ENCODE measurements around the gene USP25. TPM values are rescaled to one million over a fixed set of nuclear protein-coding genes. Genes with fewer than 3 reads are reported as not detected.

USP25 gene
- total and polyA plus RNA-seq, 8 donors: 37.2 to 51.9 (median 44.9) TPM

DNA sequence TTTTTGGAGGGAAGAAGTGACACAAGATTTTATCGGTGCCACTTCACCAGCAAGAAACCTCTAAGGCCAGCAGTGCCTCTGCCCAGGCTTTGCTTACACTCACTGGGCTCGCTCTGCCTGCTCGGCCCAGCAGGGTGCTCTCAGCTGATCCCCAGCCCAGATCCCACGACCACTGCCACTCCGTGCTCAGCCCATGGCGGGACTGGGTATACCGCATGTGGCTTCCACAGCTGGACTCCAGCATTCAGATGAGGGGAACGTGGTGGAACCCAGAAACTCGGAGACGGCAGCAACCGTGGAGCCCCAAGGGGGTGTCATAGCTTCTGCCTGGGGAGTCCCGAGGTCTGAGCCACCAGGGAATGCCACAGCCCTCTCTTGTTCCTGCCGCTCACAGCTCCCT is 12.9 kb downstream of the USP25 start:
- Histone ChIP-seq H3K27me3 (no peaks in the 10 kb centered on the region), H3K27ac (peak overlapping the region in 1 of 2 donors; percentile 39), H3K4me1 (peaks cover 0 to 56% of the 10 kb centered on the region in 2 donors), H3K4me3 (no peak overlapping the region), H3K36me3 (peaks cover 0 to 4% of the 10 kb centered on the region in 2 donors), H3K9me3 (no peaks in the 10 kb centered on the region)
- peak in 1 of 4 donors; percentile 63 for DNase-seq
- TF ChIP-seq, protein P1, sequence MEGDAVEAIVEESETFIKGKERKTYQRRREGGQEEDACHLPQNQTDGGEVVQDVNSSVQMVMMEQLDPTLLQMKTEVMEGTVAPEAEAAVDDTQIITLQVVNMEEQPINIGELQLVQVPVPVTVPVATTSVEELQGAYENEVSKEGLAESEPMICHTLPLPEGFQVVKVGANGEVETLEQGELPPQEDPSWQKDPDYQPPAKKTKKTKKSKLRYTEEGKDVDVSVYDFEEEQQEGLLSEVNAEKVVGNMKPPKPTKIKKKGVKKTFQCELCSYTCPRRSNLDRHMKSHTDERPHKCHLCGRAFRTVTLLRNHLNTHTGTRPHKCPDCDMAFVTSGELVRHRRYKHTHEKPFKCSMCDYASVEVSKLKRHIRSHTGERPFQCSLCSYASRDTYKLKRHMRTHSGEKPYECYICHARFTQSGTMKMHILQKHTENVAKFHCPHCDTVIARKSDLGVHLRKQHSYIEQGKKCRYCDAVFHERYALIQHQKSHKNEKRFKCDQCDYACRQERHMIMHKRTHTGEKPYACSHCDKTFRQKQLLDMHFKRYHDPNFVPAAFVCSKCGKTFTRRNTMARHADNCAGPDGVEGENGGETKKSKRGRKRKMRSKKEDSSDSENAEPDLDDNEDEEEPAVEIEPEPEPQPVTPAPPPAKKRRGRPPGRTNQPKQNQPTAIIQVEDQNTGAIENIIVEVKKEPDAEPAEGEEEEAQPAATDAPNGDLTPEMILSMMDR (IDR thresholded peaks at IDR 0.05): no peak
- no peak for ATAC-seq
- intact Hi-C loops (cut with DNase I): no loop called here

GRCh38 chr21:15743593-15743992 is 13.8 kb downstream of the USP25 start:
- TF ChIP-seq, protein P1 (IDR thresholded peaks at IDR 0.05): no peak
- ATAC-seq: no peak
- intact Hi-C loops (cut with DNase I): no loop called here

GRCh38 chr21:15744926-15745325 is 15.1 kb downstream of the USP25 start:
- H3K27me3 ChIP-seq: no peaks in the 10 kb centered on the region
- H3K36me3 ChIP-seq: peaks cover 0 to 4% of the 10 kb centered on the region in 2 donors
- H3K4me1 ChIP-seq: peaks cover 7 to 48% of the 10 kb centered on the region in 2 donors
- TF ChIP-seq, protein P1 (IDR thresholded peaks at IDR 0.05): no peak
- H3K9me3 ChIP-seq: no peaks in the 10 kb centered on the region
- DNase-seq (no peak), ATAC-seq (no peak)
- H3K4me3 ChIP-seq: no peak overlapping the region
- H3K27ac ChIP-seq: no peak overlapping the region
- intact Hi-C loops (cut with DNase I): no loop called here

More at GRCh38 chr21:15743593-15743992, 13.8 kb downstream of the USP25 start:
- Histone ChIP-seq H3K4me3 (no peak overlapping the region), H3K27ac (no peak overlapping the region), H3K27me3 (no peaks in the 10 kb centered on the region), H3K4me1 (peaks cover 0 to 48% of the 10 kb centered on the region in 2 donors), H3K36me3 (peaks cover 0 to 4% of the 10 kb centered on the region in 2 donors), H3K9me3 (no peaks in the 10 kb centered on the region)
- no peak for DNase-seq

DNA sequence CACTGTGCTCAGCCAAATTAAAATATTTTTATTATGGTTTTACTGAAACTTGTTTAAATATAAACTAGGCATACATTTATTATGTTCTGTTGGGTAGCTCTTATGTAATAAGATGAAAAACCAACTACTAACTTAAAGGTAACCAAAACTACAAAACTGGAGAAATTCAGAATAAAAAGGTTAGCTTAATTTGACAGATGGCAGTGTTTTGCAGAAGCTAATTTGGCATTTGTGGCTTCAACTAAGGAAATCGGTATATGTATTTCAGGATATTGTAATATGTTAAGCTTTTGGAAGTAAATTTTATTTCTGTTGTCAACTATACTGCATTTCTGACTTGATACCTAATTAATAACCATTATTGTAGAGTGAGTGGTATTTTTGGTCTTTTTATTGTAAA is 18.8 kb downstream of the USP25 start:
- no peak for ATAC-seq
- DNase-seq: no peak
- Histone ChIP-seq H3K27me3 (no peaks in the 10 kb centered on the region), H3K9me3 (no peaks in the 10 kb centered on the region), H3K4me3 (no peak overlapping the region), H3K4me1 (peaks cover 16 to 39% of the 10 kb centered on the region in 2 donors), H3K27ac (no peak overlapping the region), H3K36me3 (no peaks in the 10 kb centered on the region)
- TF ChIP-seq, protein P1 (IDR thresholded peaks at IDR 0.05): no peak
- intact Hi-C loops (cut with DNase I): no loop called here

GRCh38 chr21:15749082-15749860 is 19.5 kb downstream of the USP25 start:
- no peak overlapping the region for H3K4me3 ChIP-seq
- intact Hi-C loops (cut with DNase I): no loop called here
- no peaks in the 10 kb centered on the region for H3K27me3 ChIP-seq
- H3K9me3 ChIP-seq: no peaks in the 10 kb centered on the region
- peaks cover 19 to 46% of the 10 kb centered on the region in 2 donors for H3K4me1 ChIP-seq
- DNase-seq (no peak), ATAC-seq (peak; percentile 80)
- H3K27ac ChIP-seq: no peak overlapping the region
- H3K36me3 ChIP-seq: no peaks in the 10 kb centered on the region
- TF ChIP-seq, protein P1 (IDR thresholded peaks at IDR 0.05): no peak

Data from left lung (tissue), 10 donors.